DMS53 treated with DMSO at 0.1 percent for 48 hours (cell line): Measurements from ENCODE around the gene ZNF277.
A peak's percentile ranks its signal among the peaks of the same experiment; 100 is the strongest.
"Not testable (repeated sequence)": the region's sequence is repeated elsewhere in the genome, so short reads cannot be mapped to it uniquely, and the experiment has no call there.

ENCODE experiments used
- DNase-seq: peaks from one replicate; lab custom pipeline; 2025; ENCODE audit not compliant: unreplicated experiment; lab: John Stamatoyannopoulos, UW

Gene ZNF277

DNA sequence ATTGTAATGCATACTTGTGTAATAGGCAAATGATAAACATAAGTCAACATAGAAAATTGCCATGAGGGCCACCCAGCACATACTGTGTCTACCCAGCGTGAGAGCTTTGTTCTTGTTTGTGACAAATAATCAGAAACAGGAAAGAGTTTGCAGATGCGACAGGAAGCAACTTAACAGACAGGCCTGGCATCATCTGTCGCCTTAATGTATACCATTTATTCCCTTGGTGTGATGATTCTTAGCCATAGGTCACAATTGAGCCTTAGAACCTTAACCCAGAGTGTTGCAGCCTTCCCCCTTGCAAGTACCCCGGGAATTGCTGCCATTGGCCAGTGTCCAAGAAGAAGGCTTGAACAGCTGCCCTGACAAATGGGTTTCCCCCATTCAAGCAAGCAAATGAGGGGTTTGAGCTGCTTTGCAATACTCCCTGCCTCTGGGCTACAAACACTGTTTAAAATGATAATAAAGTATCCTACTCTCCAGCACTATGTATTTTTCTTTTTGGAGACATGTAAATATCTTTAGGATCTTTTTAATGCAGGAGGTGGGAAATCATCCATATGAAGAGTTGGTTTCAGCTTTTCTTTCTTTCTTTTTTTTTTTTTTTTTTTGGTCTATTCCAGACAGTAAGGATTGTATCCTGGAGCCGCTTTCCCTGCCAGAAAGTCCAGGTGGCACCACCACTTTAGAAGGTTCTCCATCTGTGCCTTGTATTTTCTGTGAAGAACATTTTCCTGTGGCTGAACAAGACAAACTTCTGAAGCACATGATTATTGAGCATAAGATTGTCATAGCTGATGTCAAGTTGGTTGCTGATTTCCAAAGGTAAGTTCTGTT, 80.0 kb downstream of the ZNF277 start:
- DNase-seq, result no peak

DNA sequence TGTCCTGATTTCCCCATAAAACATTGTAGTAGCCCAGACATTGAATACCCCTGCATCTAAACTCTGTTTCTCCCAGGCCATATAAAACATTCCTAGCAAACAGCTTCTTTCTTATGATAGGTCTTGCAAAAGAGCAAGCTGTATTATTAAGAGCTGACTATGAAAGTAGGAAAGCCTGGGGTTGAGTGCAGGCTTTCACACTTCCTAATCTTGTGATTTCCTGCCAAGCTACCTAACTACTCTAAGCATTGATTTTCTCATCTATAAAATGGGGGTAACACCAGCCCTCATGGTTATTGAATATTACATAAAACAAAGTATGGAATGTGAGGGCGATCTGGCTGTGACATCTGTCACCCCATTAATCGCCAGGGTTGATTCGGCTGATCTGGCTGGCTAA, 81.8 kb downstream of the ZNF277 start:
- no peak for DNase-seq

DNA sequence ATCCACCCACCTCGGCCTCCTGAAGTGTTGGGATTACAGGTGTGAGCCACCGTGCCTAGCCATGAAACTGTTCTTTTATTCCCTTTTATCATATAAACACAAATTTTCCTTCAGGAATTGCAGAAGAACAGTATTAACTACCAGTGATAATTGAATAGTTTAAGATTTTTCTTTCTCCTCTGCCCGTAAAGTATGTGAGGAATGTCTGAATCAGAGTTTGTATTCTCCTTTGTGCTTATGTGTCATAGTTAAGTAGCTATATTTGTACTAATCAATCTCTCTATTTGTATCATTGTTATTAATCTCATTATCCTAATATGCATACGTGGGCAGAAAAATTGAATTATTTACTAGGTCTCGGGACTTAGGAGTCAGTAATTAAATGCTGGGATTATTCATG, 83.6 kb downstream of the ZNF277 start:
- DNase-seq, result no peak

DNA sequence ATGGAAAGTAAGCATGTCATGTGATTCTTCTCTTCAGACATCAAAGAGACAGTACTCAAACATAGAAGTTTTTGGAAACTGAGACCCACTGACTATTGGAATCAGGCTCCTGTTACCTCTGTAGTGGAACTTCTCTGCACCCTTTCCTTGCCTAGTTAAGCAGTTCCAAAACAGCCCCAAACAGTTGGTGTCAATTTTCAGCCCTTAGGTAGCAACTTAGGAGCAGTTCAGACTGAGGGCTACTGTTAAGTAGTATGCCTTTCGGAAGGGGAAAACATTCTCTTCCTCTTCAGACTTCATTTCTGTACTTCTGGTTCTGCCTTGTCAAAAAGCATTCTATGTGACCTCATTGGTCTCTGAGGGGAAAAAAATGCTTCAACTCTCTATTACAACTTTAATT, 85.7 kb downstream of the ZNF277 start:
- no peak for DNase-seq

DNA sequence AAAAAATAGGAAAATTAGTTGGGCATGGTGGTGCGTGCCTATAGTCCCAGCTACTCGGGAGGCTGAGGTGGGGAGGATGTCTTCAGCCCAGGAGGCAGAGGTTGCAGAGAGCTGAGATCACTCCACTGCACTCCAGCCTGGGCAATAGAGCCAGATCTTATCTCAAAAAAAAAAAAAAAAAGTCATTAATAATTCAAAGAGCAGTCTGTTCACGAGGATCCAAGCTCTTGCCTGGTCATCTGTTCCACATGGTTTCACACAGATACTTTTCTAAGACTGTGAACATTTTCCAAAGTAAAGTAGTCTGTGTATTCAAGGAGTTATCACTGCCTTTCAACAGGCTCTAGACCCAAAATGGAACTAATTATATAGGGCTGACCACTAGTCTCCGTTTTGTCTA, 86.9 kb downstream of the ZNF277 start:
- DNase-seq, result no peak

DNA sequence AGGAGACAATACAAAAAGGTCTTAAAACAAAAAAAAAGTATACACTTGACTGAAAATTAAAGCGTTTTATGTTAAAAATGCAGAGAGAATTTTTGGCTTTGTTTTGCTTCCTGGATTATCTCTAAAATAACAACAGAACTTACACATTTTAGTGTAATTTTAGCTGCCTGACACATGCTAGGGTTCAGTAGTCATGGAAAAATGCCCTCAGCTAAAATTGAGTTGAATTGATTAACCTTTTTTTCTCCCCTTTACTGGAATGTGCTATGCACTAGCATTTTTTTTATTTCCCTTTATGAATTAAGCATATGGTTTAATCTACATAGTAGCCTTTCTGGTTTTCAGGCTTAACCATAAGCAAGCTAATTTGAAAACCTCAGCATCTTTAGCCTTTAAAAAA, 89.9 kb downstream of the ZNF277 start:
- DNase-seq, result no peak

GRCh38 chr7:112297681-112298080, 91.2 kb downstream of the ZNF277 start:
- no peak for DNase-seq

DNA sequence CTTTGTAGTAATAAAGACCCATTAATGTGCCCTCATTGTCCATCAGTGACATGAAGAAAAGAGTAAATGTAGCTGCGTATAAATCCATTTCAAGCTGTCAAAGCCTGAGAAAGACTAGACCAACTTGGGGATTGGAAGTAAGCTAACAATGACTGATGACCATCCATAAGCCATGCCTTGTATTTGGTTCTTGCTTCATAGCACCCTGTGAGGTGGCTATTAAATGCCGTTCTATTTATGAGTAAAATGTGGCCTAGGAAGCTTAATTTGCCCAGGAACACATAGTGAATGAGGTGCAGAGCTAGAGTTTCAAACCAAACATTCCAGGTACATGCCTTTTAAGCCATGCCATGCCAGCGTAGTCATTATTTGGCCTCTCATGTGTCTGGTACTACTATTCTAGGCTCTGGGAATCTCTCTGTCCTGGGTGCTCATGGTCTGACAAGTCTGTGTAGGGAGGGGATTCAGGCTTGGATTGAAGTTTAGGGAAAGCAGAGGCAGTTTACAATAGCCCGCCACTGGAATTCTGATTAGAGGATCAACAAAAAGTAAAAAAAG, 92.1 kb downstream of the ZNF277 start:
- DNase-seq, result no peak

DNA sequence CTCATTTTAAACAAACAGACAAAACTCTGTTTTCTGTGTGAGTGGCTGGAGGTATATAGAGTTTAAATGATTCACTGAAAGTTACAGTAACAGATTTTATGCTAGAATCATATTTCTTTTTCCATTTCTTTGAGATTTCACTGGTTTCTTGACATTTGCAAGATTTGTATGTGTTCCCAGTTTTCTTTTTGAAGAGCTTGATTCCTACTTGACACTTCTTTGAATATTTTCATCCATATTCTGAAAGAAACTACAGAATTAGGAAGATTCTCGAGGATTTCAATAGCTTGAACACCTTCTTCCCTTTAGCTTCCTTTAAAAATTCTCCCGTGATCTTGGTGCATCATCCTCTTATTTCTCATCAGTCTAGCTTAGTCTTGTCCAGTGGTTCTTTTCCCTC, 93.6 kb downstream of the ZNF277 start:
- DNase-seq, result no peak

DNA sequence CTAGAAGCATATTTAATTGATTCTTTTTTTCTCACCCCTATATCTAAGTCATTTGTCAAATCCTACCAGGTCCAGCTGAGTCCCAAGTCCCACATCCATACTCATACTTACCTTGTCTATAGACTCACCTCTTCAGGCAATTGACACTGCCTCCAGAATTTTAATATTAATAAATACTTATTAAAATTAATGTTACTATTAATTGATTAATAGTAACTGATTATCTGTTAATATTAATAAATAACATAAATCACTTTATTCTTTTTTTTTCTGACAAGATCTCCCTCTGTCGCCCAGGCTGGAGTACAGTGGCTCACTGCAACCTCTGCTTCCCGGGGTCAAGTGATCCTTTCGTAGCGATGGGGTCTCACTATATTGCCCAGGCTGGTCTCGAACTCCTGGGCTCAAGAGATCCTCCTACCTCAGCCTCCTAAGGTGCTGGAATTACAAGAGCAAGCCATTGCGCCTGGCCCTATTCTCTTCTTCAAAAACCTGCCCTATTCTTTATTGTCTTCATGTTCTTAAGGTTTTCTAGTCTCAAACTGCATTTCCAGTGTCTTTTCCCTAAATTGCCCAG, 94.4 kb downstream of the ZNF277 start:
- DNase-seq, result no peak

DNA sequence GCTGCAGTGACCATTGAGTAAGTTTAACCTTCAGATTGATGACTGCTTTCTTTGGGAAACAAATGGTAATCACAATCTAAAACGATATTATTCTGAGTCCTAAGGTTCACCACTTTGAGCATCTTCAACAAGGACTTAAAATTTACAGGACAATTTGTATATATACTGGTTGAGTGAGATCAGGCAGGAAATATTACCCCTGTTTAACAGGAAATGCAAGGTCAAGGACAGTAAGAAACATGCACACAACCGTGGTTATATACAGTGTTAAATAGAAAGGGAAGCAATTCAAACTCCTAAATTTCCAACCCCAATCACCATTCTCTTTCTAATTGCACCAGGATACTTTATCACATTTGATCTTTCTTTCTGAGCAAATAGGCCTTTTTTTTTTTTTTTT, 96.1 kb downstream of the ZNF277 start:
- peak; percentile 24 for DNase-seq

DNA sequence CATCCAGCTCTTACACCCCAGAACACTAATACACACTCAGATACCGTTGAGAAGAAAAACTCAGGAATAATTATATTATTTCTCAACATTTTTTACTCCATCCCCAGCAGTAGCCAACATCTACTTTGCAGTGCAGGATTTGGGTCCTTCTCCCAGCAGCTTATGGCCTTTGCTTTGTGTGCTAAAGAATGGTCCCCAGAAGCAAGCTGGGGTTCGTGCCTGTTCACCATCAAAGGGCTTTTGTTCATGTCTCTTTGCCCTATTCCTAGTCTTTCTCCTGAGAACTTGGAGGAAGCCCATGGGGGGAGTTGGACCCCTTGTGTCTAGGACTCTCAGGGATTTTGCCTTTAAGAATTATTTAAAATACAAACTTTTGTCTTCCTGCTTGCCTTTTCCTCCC, 100.4 kb downstream of the ZNF277 start:
- DNase-seq, result no peak

DNA sequence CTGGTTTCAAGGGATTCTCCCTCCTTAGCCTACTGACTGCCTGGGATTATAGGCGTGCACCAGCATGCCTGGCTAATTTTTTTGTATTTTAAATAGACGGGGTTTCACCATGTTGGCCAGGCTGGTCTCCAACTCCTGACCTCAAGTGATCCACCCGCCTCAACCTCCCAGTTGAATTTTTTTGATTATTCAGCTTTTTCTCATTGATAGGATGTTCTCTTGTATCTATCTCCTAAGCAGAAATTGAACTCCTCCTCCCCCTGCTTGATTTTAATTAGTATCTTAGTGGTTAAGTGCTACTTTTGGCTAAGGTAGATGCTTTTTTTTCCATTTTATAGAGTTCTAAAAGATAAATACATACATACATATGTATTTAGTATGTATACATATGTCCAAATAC, 101.0 kb downstream of the ZNF277 start:
- no peak for DNase-seq

DNA sequence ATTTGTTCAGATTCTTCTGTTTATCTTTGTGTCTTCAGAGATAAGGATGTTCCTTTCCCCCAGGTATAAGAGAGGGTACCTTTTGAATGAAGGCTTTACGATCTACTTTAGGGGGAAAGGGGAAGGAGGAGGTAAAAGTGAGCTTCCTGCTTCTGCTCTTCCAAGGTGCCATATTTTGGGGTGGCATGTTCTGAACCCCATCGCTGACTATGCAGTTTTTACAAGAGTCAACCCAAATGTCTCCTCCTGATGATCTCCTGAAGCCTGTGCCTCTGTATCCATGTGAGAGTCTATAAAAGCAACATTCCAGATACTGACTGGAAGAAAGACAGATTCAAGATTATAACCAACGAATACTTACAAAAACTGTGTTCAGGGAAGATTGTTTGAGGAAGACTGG, 102.5 kb downstream of the ZNF277 start:
- DNase-seq, result no peak

- not testable (repeated sequence) for DNase-seq
Measured at GRCh38 chr7:112316803-112317202, 110.3 kb downstream of the ZNF277 start.

DNA sequence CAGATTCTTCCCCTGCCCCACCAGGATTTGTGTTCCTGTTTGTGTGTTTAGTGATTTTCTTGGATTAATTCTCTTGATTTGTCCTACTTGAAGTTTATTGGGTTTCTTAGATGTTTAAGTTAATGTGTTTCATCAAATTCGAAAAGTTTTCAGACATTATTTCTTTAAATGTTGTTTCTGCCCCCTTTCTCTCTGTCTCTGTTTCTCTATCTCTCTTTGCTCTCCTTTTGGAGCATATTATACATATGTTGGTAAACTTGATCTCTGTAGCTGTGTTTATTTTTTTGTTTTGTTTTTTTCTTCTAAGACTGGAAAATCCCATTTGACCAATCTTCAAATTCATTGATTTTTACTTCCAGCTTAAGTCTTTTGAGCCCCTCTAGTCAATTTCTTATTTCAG, 115.6 kb downstream of the ZNF277 start:
- no peak for DNase-seq

DNA sequence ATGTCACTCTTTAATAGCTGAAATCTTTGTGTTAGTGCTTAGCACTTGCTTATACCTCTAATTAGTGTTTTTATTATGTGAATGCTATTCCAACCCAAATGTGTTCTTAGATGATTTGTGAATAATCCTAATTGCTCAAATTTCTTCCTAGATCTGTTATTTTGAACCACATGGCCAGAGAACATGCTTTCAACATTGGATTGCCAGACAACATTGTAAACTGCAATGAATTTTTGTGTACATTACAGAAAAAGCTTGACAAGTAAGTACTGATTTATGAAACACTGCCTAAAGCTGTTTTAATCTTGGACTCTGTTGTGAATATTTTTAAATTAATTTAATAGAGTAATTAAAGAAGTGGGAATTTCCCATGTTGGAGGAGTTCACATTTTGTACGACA, 121.1 kb downstream of the ZNF277 start:
- DNase-seq, result no peak

- no peak for DNase-seq
Measured at GRCh38 chr7:112331492-112331891, 125.0 kb downstream of the ZNF277 start.

GRCh38 chr7:112334366-112334765, 127.9 kb downstream of the ZNF277 start:
- no peak for DNase-seq

DNA sequence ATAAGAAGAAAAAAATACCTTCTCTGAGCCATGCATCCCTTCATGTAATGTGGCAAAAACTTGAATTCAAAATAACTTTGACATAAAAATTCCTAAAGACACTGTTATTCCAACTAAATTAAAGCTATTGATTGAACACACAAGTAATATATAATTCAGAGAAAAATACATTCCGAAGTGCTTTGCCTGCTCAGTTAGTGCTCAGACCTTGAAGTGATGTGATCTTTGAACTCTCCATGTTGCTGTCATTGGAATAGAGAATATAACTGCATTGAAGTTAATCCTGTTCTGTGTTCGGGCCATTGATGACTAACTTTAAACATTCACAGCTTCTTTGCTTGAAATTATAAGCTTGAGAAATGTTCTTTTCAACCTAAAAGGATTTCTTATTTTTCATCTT, 129.8 kb downstream of the ZNF277 start:
- no peak for DNase-seq

DNA sequence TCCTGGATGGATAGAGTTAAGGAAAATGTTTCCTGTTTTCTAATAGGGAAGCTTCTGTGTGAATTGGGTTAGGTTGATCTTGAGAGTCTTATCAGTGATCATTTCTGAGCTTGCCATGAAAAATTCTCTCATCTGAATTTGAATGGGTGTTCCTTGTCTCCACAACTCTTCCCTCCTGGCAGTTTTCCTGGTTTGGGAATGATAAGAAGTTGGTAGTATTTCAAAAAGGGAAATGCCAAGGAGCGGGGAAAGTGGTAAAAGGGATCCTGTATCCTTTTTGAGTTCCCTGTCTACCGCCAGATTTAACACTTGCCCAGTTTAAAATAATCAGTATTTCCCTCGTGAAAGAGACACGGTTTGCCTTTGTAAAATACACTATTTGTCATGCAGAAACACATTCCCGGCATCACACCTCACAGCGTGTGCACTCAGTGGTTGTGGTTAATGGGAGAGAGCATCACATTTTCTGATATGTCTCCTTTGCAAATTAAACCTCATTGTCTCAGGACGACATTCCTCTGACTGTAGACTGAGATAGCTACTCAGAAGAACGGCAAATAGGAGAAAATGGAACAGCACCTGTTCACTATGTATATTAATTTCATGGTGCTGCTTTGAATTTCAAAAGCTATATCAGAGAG, 130.6 kb downstream of the ZNF277 start:
- DNase-seq, result no peak

- no peak for DNase-seq
Measured at GRCh38 chr7:112337892-112338291, 131.4 kb downstream of the ZNF277 start.
